GM19328 (cell line): ENCODE results near the gene GIT1.

Experiments used
- ATAC-seq: cut with Tn5 transposase; IDR thresholded peaks from one replicate; pipeline ENCODE4 v1.9.1; 2021; ENCODE audit warnings: mild to moderate bottlenecking, moderate library complexity; ENCODE audit not compliant: unreplicated experiment

Gene GIT1

DNA sequence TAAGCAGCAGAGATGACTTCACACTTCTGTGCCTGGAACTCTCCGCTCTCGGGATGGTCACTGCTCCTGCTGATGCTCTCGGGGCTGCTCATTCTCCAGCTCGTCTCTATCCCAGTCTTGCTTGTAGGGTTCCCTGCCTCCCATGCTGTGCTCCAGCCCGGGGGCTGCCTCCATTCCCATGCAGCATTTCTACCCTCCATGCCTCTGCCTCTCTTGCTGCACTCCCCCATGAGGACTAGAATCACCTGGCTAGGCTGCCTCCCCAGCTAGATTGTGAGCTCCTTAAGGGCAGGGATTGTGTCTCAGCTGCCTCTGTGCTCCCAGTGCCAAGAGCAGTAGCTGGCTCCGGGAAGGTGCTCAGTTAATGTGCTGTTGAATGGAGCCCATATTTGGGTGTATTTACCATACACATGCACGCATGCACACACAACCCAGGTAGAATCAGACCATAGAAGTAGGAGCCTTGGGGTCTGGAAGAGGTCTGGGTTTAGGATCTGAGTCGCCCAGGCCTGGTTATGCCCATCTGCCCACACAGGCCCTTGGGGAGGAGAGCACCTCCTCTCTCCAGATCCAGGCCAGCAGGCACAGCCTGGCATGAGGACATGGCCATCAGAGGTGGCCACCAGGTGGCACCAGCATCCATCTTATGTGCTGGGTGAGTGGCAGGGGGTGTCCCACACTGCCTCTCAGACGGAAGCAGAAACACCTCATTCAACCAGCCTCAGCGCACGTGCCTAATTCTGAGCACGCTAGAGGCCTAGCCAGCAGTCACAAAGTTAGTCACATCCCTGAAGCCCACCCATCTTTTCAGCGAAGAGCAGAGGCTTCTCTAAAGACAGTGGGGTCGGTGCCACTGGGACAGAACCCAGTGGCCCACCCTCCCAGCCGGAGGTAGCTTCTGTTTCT, 9.3 kb downstream of the GIT1 start:
- no peak for ATAC-seq

DNA sequence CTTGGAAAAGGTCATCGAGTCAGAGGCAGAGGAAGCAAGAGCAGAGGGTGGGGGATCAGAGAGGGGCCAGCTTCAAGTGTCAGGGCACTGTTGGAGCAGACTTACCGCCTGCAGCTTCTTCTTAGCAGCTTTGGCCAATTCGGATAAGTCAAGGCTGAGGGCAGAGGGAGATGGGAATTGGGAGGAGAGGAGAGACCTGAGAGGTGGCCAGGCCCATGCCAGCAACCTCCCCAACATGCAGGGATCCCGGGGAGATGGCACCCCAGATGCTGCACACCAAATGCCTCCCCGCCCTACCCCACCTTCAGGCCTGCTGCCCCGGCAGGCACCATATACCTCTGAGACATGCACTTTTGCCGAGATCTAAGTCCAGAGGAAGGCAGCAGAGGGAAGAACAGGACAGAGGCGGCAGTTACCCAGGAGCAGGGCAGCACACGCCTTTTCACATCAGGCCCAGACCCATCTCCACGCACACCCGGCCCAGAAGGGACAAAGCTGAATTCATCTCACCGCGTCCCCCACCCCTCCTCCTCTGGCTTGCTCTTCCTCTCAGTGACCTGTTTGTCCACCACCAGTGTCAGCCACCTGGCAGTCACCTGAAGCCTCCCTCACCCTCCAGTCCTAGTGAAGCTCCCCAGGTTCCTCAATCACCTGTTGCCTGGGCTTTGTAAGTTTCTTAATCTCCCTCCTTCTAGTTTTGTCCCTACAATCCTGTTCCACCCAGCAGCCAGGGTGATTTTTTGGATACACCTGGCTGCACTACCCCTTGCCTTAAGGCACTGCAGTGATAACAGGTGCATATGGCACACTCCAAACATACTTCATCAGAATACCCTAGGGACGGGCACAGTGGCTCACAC, 10.6 kb downstream of the GIT1 start:
- no peak for ATAC-seq

DNA sequence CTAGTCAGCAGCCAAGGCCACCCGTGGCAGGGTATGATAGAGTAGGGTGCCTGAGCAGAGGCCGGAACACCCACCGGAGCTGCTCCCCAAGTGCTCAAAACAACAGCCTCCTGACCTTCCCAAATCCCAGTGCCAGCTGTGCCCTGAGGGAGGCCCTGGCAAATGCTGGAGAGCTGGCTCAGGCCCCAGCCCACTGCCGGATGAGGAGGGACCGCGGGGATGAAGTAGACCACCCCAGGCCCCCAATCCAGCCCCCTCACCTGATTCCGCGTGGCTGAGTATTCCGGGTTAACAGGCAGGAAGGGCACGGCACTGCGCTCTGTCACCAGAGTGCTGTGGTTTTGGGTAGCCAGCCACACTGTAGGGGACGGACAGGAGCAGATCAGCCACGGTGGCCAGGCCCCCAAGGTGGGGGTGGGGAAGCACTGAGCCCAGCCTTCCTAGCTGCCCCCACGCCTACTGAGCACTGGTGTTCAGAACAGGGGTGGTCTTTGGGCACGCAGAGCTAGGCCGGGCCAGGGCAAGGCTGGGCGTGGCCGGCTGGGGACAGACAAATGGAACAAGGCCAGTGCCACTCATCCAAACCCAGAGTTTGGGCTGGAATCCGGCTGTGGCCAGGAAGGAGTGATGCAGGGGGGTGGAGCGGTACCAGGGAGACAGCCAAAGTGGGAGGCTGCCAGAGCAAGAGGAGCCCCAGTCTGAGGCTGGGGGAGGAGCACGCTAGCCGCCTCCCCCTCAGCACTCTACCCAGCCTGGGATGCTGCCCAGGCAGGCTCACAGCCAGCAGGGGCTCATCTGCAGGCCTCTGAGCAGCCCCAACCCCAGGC, 11.8 kb downstream of the GIT1 start:
- no peak for ATAC-seq

DNA sequence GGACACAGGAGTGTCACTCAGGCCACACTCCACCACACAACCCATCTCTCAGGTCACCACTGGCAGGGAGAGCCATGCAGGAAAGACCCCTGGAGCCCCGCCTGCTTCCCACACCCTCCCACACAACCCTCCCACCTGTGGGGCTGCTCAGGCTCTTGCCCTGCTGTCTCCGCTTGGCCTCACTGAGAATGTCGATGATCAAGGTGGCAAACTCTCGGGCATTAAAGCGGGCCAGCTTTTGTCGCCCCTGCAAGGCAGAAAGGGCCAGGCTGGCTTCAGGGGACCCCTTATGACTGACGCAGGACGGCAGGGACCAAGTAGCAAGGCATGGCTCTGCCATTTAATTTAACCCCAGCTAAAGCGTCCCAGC, 12.5 kb downstream of the GIT1 start:
- no peak for ATAC-seq

DNA sequence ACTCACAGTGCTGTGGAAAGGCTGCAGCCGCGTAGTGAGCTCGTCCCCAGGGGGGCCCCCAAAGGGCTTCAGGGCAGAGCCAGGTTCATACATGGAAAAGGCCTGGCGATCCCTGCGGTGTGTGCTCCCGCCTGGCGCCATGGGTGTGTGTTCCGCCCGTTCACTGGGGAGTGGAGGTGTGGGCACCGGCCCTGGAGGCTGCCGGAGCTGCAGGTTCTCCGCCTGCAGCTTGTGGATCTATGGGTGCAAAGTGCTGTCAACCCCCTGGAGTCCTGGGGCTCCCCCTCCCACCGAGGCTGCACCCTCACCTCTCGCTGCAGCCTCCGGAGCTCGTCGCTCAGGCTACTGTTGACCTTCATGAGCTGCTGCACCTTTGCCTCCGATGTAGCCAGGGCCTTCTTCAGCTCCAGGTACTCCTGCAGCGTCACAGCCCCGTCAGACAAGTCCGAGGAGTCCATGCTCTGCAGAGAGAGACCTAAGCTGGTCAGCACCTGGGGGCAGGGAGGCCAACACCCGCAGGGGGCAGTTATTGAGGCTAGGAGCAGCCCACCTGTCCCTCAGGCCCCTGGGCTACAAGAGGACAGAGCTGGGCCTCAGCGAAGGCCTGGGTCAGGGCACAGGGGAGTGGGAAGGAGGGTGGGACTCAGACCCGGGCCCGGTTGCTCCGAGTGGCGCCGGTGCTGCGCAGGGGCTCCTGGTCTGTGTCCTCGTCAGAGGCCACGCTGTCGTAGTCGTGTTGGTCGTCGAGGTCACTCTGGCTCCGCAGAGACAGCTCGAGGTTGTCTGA, 13.0 kb downstream of the GIT1 start:
- no peak for ATAC-seq

DNA sequence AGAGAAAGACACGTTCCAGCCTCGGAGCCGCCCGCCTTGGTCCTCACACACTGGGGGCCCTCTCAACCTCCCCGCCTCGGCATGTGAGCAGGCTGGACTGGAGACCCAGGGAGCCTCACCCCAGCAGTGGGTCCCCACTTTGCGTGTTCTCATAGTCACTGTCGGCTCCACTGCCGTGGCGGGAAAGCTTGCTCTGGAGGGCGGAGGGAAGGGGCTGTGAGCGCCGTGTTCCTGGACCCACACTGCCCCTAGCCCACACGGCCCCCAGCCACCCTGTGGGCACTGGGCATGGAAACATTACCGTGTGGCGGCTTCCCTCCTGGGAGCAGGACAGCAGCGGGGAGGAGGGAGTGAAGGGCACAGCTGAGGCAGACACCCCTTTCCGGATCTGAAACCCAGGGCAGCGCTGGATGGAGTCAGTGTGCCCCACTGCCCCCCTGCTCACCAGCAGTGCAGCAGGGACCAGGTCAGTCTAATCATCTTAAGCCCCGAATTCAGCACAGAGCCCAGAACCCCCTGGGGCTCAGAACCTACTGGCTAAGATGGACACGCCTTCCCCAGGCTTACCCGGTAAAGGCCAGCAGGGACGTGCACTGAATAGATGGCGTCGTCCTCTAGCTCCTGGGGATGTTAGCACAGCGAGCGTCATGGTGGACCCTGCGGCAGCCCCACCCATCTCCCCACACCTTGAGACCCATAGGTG, 13.8 kb downstream of the GIT1 start:
- no peak for ATAC-seq

DNA sequence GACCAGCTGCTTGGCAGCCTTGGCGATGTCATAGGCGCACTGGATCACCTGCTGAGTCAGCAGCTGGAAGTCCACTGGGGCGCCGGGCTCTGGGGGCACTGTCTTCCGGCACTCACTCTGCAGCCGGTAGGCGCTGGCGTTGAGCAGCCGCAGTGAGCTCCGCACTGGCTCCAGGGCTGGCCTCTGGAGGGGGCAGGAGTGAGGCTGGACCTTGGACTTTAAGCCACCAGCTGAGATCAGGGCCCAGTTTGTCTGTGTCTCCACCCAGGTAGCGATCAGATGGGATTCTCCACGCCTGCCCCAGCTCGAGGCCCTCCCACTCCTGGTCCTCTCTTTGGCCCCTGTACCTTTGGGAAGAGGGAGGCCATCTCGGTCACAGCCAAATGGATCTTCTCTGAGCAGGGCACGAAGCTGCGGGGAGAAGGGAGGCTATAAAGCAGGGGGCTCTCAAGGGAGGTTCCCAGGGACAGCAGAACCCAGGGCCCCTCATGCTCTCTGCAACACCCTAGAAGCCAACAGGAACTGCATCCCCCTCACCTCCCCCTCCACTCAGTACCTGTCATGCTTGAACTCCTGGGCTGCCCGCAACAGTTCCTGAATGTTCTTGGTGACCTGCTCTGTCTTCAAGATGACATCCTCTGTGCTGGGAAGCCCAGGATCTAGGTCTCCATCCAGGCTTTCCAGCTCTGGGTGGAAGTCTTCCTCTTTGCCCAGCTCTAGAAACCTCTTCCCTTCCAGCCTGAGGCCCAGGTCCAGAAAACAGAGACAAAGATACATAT, 14.5 kb downstream of the GIT1 start:
- ATAC-seq, result no peak

DNA sequence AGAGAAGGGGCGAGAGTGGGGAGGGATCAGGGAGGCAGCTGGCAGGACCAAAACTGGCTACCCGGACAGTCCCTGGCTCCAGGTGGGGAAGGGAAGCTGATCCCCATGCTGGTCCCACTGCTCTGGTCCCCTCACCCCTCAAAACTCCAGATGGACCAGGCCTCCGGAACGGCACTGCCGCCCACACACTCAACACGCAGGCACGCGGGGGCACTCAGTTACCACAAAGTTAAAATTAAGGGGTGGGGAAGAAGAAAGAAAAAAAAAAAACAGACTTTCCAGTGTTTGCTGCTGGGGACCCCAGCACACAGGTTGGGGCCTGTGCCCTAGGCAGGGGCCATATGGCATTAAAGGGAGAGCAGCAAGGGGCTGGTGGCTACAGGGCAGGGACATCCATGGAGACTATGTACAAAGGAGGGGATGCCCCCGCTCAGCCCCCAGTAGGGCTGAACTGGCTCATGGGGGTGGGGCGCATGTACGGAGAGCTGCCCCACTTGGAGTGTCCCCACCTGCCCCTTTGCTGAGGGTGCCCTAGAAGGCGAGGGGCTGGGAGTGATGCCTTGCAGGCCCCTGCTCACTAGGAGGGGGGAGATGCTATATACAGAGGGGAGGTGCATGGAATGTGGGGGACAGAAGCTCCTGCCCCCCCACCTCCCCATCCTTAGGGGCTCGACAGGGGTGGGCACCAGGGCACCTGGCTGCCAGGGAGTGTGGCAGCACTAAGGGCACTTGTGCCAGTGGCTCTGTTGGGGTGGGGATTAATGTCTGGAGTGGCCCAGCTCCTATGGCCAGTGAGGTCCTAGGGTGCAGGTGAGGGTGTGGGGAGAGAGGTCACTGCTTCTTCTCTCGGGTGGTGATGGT, 15.3 kb downstream of the GIT1 start:
- ATAC-seq, result no peak

DNA sequence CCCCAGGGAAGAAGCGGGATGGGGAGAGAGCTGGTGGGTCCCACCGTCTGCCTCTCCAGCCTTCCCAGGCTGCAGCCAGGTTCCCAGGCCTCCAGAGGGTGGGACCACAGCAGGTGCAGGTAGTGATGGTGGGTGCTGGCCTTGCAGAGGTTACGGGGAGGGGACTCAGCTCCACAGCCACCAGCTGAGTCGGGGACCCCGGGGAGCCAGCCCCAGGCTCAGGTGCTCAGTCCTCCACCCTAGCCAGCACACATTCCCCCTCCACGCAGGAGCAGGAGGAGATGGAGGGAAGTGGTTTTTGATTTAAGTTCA, 15.9 kb downstream of the GIT1 start:
- ATAC-seq, result no peak

DNA sequence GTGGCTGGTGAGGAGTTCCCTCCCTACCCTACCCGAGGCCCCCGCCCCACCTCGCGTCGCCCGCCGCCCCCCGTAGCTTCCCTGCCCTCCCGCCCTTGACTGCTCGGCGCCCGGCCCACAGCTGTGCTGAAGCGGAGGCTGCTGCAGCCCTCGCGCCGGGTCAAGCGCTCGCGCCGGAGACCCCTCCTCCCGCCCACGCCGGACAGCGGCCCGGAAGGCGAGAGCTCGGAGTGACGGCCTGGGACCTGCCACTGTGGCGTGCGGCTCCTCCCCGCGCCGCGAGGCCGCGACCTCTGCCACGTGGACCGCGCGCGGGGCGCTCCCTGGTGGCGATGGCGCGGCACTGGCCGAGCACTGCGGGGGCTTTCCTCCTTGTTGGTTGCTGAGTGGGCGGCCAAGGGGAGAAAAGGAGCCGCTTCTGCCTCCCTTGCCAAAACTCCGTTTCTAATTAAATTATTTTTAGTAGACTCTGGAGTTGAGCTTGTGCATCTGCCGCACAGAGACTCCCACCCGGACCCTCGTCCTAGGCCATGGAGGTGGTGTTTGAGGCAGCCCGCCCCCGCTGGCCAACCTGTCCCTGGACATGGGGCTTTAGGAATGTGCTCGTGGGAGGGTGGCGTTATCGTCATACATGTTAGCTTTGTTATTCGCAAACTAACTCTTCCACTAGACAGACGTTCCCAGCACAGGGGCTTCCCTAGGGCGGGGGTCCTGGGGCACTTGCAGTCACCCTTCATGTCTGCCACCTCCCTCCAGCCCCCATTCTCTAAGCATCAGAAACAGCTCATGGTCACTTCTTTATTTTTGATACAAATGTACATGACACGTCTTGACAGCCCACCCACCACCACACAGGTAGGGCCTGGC, 16.5 kb downstream of the GIT1 start:
- ATAC-seq, result no peak

DNA sequence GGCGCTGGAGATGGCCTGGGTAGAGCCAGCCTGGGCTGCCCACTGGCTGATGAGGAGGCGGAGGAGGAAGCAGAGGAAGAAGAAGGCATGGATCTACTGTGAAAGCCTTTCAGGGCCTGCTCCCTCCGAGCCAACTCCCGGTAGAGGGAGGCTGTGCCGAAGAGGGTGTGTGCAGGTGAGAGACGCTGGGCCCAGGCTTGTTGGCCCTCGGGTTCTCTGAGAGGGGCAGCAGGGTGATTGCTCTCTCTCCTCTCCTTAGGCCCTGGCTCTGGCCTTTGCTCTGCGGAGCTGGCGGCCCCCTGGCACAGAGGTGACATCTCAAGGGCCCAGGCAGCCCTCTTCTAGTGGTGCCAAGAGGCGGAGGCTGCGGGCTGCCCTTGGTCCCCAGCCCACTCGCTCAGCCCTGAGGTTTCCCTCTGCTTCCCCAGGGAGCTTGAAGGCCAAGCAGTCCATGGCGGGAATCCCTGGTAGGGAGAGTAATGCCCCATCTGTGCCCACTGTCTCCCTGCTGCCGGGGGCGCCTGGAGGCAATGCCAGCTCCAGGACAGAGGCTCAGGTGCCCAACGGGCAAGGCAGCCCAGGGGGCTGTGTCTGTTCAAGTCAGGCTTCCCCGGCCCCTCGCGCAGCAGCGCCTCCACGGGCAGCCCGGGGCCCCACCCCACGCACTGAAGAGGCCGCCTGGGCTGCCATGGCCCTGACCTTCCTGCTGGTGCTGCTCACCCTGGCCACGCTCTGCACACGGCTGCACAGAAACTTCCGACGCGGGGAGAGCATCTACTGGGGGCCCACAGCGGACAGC, 17.4 kb downstream of the GIT1 start:
- no peak for ATAC-seq

DNA sequence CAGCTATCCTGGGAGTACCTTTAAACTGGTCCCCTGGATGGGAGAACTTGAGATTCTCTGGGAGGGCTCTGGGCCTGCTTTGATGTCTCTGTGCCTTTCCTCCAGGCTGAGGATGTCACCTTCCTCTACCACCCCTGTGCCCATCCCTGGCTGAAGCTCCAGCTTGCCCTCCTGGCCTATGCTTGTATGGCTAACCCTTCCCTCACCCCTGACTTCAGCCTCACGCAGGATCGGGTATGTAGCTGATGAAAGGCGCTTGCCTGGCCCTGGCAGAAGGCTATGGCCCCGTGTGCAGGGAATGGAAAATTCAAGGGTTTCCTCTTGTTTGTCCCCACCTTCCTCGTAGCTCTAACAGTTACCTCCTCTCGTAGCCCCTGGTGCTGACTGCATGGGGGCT, 18.0 kb downstream of the GIT1 start:
- ATAC-seq, result no peak

DNA sequence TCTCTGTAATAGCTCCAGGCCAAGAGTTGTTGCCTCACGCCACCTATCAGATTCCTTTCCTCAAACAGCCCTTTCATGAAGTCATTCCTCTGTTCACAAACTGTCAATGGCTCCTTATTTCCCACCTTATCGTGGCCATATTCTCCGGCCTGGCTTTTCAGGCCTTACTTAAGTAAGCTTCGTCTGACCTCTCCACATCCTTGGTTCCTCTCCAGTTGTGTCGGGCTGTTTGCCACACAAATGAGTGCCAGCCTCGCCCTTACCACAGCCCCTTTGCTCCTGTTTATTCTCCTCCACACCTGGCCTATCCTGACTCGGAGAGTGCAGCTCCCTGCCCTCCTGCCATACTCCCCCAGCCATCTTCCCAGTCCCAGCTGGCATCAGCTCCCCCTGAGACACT, 18.9 kb downstream of the GIT1 start:
- ATAC-seq, result no peak

DNA sequence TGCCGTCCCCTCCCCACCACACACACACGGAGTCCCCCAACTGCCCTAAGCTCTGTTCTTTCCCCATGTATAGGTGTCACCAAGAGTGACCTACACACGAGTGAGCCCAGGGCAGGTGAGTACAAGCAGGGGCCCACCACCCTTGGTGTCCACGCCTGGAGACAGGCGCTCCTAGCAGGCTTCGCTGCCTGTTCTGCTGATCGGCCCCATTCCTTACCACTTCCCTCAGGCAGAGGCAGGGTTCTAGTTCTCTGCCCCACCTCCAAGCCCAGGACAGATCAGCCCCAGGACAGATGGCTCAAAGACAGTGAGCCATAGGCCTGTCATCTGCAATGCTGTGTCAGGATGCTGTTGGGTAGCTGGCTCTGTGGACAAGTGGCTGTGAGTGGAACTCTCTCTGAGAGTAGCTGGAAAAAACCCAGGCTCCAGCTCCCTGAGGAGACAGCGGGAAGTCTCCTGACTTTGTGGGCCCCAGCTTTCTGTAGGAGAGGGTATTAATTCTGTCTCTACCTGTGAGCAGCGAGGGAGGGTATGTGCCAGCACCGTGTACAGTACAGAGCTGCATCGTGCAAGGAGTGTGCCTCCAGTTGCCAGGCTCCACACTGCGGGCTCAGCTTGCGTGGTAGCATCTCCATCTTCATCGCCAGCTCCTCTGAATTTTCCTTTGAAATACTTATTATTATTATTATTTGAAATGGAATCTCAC, 20.1 kb downstream of the GIT1 start:
- no peak for ATAC-seq

DNA sequence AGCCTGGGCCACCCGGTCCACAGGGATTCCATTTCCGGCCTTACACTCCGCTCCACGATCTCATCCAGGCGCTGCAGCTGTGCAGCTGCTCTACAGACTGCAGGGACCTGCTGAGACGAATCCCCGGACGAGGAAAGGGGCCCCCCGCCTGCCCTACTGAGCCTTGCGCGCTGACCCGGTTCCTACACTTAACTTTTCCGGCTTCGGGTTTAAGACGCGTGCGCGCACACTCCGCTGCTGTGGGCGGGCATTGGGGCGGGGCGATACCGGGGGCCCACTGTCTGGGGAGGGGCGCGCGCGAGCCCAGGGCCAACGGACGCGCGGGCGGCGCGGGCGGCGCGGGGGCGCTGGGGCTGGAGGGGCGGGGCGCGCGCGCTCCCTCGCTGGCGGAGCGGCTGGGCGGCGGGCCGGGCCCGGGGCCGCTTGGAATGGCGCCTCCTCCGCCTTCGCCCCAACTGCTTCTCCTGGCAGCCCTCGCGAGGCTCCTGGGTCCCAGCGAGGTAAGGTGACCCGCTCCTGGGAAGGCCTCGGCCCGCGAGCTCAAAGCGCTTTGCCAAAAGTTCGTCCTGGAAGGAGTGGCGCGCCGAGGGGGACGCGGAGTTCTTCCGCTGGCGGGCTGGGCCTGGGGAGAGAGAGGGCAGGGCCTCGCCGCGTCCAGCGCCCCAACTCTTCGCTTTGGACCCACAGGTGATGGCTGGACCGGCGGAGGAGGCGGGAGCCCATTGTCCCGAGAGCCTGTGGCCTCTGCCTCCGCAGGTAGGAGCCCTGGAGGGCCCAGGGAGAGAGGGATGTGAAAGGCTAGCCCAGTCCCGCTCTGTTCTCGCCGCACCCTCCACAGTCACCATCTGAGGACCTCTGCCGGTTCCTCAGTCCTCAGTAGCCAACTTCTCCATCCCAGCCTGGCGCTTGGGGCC, 20.9 kb downstream of the GIT1 start, which contains the start of gene TP53I13:
Gene TP53I13 (plus strand): TSS at position 371 of the 914 bp plus-strand sequence. CDS start 58 bp downstream, at position 429.
- peak; percentile 35 for ATAC-seq
